Measurements from ENCODE around the gene MSL3B.

The MSL3B gene

DNA sequence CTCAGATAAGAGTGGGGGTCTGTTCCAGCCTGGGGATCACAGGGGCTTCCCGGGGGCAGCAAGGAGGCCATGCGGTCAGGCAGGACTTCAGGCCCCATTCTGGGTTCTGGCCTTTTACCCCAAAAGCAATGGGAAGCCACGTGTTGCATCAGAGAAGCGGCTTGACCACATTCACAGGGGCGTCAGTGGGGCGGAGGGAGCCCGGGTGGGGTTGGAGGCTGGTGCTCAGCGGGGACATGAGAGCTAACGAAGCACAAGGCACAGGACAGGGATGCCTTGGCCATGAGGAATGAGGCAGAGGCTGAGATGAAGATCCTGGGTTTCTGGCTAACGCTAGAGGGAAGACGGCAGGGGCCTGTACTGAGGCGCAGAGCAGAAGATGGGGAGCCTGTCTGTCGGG, 19.9 kb downstream of the MSL3B start:
- DNase-seq (ENCODE audit: low read depth), result no peak
- peaks cover 3% of the 10 kb centered on the region for H4K20me1 ChIP-seq (ENCODE audit: insufficient read depth, low read length)
- H3K36me3 ChIP-seq (ENCODE audit: insufficient read depth, low read length), result peaks cover 20% of the 10 kb centered on the region
- H3K27ac ChIP-seq (ENCODE audit: low read depth, low read length), result no peak overlapping the region
- H3K4me3 ChIP-seq (ENCODE audit: insufficient read depth, low read depth, low read length), result no peak overlapping the region
- no peak for FAIRE-seq
- TF ChIP-seq EZH2 (IDR thresholded peaks at IDR 0.05; ENCODE audit: insufficient read depth, low read length), result no peak
- TF ChIP-seq, protein P1, sequence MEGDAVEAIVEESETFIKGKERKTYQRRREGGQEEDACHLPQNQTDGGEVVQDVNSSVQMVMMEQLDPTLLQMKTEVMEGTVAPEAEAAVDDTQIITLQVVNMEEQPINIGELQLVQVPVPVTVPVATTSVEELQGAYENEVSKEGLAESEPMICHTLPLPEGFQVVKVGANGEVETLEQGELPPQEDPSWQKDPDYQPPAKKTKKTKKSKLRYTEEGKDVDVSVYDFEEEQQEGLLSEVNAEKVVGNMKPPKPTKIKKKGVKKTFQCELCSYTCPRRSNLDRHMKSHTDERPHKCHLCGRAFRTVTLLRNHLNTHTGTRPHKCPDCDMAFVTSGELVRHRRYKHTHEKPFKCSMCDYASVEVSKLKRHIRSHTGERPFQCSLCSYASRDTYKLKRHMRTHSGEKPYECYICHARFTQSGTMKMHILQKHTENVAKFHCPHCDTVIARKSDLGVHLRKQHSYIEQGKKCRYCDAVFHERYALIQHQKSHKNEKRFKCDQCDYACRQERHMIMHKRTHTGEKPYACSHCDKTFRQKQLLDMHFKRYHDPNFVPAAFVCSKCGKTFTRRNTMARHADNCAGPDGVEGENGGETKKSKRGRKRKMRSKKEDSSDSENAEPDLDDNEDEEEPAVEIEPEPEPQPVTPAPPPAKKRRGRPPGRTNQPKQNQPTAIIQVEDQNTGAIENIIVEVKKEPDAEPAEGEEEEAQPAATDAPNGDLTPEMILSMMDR (IDR thresholded peaks at IDR 0.05; ENCODE audit: insufficient read depth, low read depth, low read length), result no peak
- no peak overlapping the region for H3K4me2 ChIP-seq (ENCODE audit: low read length)
- no peaks in the 10 kb centered on the region for H3K27me3 Mint-ChIP-seq (ENCODE audit: low read depth, unreplicated experiment)
- no peaks in the 10 kb centered on the region for H3K9me3 Mint-ChIP-seq (ENCODE audit: unreplicated experiment)
- H2AFZ ChIP-seq (ENCODE audit: low read depth, low read length), result no peak overlapping the region
- no peak overlapping the region for H3K9ac ChIP-seq (ENCODE audit: low read length)
- H3K4me1 ChIP-seq (ENCODE audit: insufficient read depth, low read length), result peaks cover 3% of the 10 kb centered on the region
- H3K36me3 Mint-ChIP-seq (ENCODE audit: low read depth, unreplicated experiment), result peaks cover 2% of the 10 kb centered on the region
- no peaks in the 10 kb centered on the region for H3K9me3 ChIP-seq (ENCODE audit: insufficient read depth, low read depth, low read length)
- peaks cover 92% of the 10 kb centered on the region for H3K79me2 ChIP-seq (ENCODE audit: insufficient read depth, low read length)
- H3K4me3 Mint-ChIP-seq (ENCODE audit: unreplicated experiment), result no peak overlapping the region
- no peak overlapping the region for H3K27ac Mint-ChIP-seq (ENCODE audit: unreplicated experiment)
- H3K27me3 ChIP-seq (ENCODE audit: insufficient read depth, low read length), result no peaks in the 10 kb centered on the region
- peaks cover 4% of the 10 kb centered on the region for H3K4me1 Mint-ChIP-seq (ENCODE audit: low read depth, unreplicated experiment)

DNA sequence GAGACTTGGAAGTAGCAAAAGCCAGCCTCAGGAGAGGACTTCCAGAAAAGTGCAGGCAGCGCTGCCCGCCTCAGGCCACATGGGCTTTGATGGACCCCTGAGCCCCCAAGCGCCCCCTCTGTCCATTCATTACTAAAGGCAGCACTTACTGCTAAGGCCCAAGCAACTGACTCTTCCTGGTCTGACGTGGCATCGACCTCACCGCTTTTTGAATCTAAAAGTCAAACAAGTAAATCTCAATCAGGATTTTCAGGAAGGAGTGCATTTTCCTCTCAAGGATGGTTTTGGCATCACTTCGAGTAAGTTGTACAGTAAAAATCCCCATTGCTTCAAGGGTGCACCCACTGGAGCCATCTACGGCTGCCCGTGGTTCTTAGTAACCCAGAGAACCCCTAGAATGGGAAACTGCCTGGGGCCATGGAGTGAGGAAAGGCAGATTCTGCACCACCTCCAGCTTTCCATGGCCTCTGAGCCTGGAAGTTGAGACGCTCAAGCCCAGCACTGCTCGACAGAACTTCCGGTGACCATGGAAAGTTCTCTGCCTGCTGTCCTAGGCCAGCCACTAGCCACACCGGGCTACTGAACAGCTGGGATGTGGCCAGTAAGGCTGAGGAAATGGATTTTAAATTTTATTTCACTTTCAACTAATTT, 20.8 kb downstream of the MSL3B start:
- H3K4me1 Mint-ChIP-seq (ENCODE audit: low read depth, unreplicated experiment), result peaks cover 4% of the 10 kb centered on the region
- no peak overlapping the region for H3K27ac ChIP-seq (ENCODE audit: low read depth, low read length)
- no peaks in the 10 kb centered on the region for H3K27me3 Mint-ChIP-seq (ENCODE audit: low read depth, unreplicated experiment)
- FAIRE-seq, result no peak
- peaks cover under 1% of the 10 kb centered on the region for H3K4me1 ChIP-seq (ENCODE audit: insufficient read depth, low read length)
- H3K4me3 ChIP-seq (ENCODE audit: insufficient read depth, low read depth, low read length), result no peak overlapping the region
- DNase-seq (ENCODE audit: low read depth), result no peak
- no peaks in the 10 kb centered on the region for H3K9me3 ChIP-seq (ENCODE audit: insufficient read depth, low read depth, low read length)
- no peak for TF ChIP-seq EZH2 (IDR thresholded peaks at IDR 0.05; ENCODE audit: insufficient read depth, low read length)
- TF ChIP-seq, protein P1 (IDR thresholded peaks at IDR 0.05; ENCODE audit: insufficient read depth, low read depth, low read length), result no peak
- H3K36me3 ChIP-seq (ENCODE audit: insufficient read depth, low read length), result peaks cover 25% of the 10 kb centered on the region
- H3K27ac Mint-ChIP-seq (ENCODE audit: unreplicated experiment), result no peak overlapping the region
- H3K79me2 ChIP-seq (ENCODE audit: insufficient read depth, low read length), result peaks cover 92% of the 10 kb centered on the region
- no peaks in the 10 kb centered on the region for H3K9me3 Mint-ChIP-seq (ENCODE audit: unreplicated experiment)
- peaks cover 2% of the 10 kb centered on the region for H3K36me3 Mint-ChIP-seq (ENCODE audit: low read depth, unreplicated experiment)
- no peaks in the 10 kb centered on the region for H3K27me3 ChIP-seq (ENCODE audit: insufficient read depth, low read length)
- no peak overlapping the region for H3K9ac ChIP-seq (ENCODE audit: low read length)
- H3K4me3 Mint-ChIP-seq (ENCODE audit: unreplicated experiment), result no peak overlapping the region
- no peak overlapping the region for H2AFZ ChIP-seq (ENCODE audit: low read depth, low read length)
- H4K20me1 ChIP-seq (ENCODE audit: insufficient read depth, low read length), result peaks cover 3% of the 10 kb centered on the region
- H3K4me2 ChIP-seq (ENCODE audit: low read length), result no peak overlapping the region
